GM23248 (cell line): ENCODE results near the gene CYFIP1. TPM values are rescaled to one million over a fixed set of nuclear protein-coding genes. Genes with fewer than 3 reads are reported as not detected.

Experiments used
- DNase-seq: peaks from one replicate; pipeline ENCODE4 v3.0.0-alpha.2; 2015
- H2AFZ ChIP-seq: fragments of 200-600 bp; sonication (generic); 2 replicates; pipeline ENCODE4 v1.6.1; 2016; ENCODE audit warnings: antibody characterized with exemption
- H3F3A ChIP-seq: fragments of 200-600 bp; sonication (generic); 2 replicates; pipeline ENCODE4 v1.6.1; 2016; ENCODE audit warnings: mild to moderate bottlenecking, antibody characterized with exemption, mixed run types; ENCODE audit not compliant: insufficient read depth
- H3K27ac ChIP-seq: fragments of 200-600 bp; sonication (generic); 2 replicates; pipeline ENCODE4 v1.5.1; 2016; ENCODE audit warnings: mild to moderate bottlenecking
- H3K27me3 ChIP-seq: fragments of 200-600 bp; sonication (generic); replicated peaks from 2 replicates; pipeline ENCODE4 v1.6.1; 2016; ENCODE audit warnings: mild to moderate bottlenecking; ENCODE audit not compliant: insufficient read depth
- H3K36me3 ChIP-seq: fragments of 200-600 bp; sonication (generic); 2 replicates; pipeline ENCODE4 v1.6.1; 2016; ENCODE audit warnings: low read depth, mild to moderate bottlenecking
- H3K4me1 ChIP-seq: fragments of 200-600 bp; sonication (generic); 2 replicates; pipeline ENCODE4 v1.6.1; 2016; ENCODE audit warnings: mild to moderate bottlenecking; ENCODE audit not compliant: insufficient read depth
- H3K4me2 ChIP-seq: fragments of 200-600 bp; sonication (generic); one replicate; pipeline ENCODE4 v1.6.1; 2016; ENCODE audit warnings: mild to moderate bottlenecking; ENCODE audit not compliant: unreplicated experiment
- H3K4me3 ChIP-seq: fragments of 200-600 bp; sonication (generic); 2 replicates; pipeline ENCODE4 v1.5.1; 2016; ENCODE audit warnings: mild to moderate bottlenecking
- H3K79me2 ChIP-seq: fragments of 200-600 bp; sonication (generic); 2 replicates; pipeline ENCODE4 v1.6.1; 2016; ENCODE audit warnings: mild to moderate bottlenecking; ENCODE audit not compliant: insufficient read depth
- H3K9ac ChIP-seq: fragments of 200-600 bp; sonication (generic); 2 replicates; pipeline ENCODE4 v1.6.1; 2016; ENCODE audit warnings: mild to moderate bottlenecking
- H3K9me2 ChIP-seq: fragments of 200-600 bp; sonication (generic); 2 replicates; pipeline ENCODE4 v1.6.1; 2016; ENCODE audit warnings: mixed run types, mild to moderate bottlenecking, moderate library complexity; ENCODE audit not compliant: insufficient read depth
- H3K9me3 ChIP-seq: fragments of 200-600 bp; sonication (generic); one replicate; pipeline ENCODE4 v1.6.1; 2017; ENCODE audit warnings: low read depth
- H4K20me1 ChIP-seq: fragments of 200-600 bp; sonication (generic); 2 replicates; pipeline ENCODE4 v1.6.0; 2016; ENCODE audit not compliant: insufficient read depth
- EZH2 ChIP-seq: fragments of 200-600 bp; sonication (generic); IDR thresholded peaks from 2 replicates; pipeline ENCODE4 v1.6.1; 2018; ENCODE audit warnings: antibody characterized with exemption, mild to moderate bottlenecking; ENCODE audit not compliant: insufficient read depth, poor library complexity, severe bottlenecking
- EZH2phosphoT487 ChIP-seq: fragments of 200-600 bp; sonication (generic); IDR thresholded peaks from 2 replicates; pipeline ENCODE4 v1.6.1; 2018; ENCODE audit warnings: antibody characterized with exemption, moderate library complexity, mild to moderate bottlenecking, low read depth; ENCODE audit not compliant: insufficient read depth
- WGBS, 2 experiments: methylation state at CpG; one replicate each; pipeline ENCODE4 v1.1.6; 2015 to 2017; ENCODE audit warnings: low lambda C conversion rate in 2 of 2, low coverage in 1 of 2; ENCODE audit errors: missing lambda C conversion rate in 2 of 2; 5-methylcytosine and 5-hydroxymethylcytosine counted together
- in situ Hi-C: fragments of 300-500 bp; cut with MboI; formaldehyde crosslinking; loops from 2 replicates; pipeline ENCODE4 v1.15.0; 2020
- polyA plus RNA-seq: library from polyadenylated mRNA; unstranded; fragments of >200 nt; fragmentation: Nextera tagmentation; extraction: Ambion mirVana; gene quantifications from 2 replicates; pipeline ENCODE4 v1.2.1, GENCODE V29; 2016
- total RNA-seq: library from RNA; depleted of rRNA; stranded (reverse); fragments of >200 nt; shearing (Covaris generic); gene quantifications from 2 replicates; pipeline ENCODE4 v1.2.3, GENCODE V29; 2014

Gene CYFIP1
- total and polyA plus RNA-seq, 2 experiments from 2014 or later: 80.5 to 129 TPM

DNA sequence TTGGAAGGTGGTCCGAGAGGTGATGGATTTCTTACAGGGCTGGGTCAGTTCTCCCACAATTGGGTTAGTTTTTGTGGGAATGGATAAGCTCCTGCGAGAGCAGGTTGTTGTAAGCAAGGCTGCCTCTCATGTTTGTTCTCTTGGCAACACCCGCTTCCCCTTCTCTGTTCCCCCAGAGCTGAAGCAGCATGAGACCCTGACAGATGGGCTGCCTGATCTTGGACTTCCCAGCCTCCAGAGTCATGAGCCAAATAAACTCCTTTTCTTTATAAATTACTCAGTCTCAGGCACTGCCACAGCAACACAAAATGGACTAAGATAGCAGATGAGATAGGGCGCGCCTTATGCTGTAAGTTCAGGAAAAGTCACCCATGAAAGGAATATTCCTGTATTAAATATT, 103.1 kb downstream of the CYFIP1 start:
- TF ChIP-seq EZH2phosphoT487: no peak
- TF ChIP-seq EZH2: no peak
- Histone ChIP-seq H3K4me1 (peaks cover 10% of the 10 kb centered on the region; the same call in 1 of the 2 replicates), H4K20me1 (no peaks in the 10 kb centered on the region), H2AFZ (no peak overlapping the region), H3K4me3 (no peak overlapping the region), H3K36me3 (peaks cover 19% of the 10 kb centered on the region), H3K4me2 (no peak overlapping the region), H3K9ac (no peak overlapping the region), H3K9me3 (no peaks in the 10 kb centered on the region), H3K9me2 (no peaks in the 10 kb centered on the region), H3K79me2 (0 out of 2 replicates have a peak, but pooled peaks cover 3% of the 10 kb centered on the region), H3K27me3 (no peaks in the 10 kb centered on the region), H3K27ac (no peak overlapping the region), H3F3A (peaks cover 14% of the 10 kb centered on the region)
- 98% methylated on average over 5 of the region's 5 CpGs for WGBS, 2 experiments
- no peak for DNase-seq
- in situ Hi-C loops: no loop called here

DNA sequence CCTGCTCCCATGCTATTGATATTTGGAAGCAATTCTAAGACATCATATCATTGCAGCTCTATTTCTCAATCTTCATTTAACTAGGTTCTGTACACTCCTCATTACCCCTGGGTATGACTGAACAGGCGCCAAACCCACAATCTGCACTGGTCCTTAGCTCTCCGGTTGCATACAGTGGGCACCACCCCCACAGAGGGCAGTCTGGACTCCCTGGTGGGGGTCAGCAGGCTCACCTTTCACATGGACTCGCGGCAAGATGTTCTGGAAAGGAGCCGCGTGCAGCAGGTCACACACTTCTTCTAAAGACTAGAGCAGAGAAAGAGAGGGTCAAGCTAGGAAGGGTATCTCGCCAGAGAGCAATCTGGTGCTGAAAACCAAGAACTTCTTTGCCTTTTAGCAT, 105.2 kb downstream of the CYFIP1 start:
- no peaks in the 10 kb centered on the region for H3K9me2 ChIP-seq
- H3K36me3 ChIP-seq: peaks cover 33% of the 10 kb centered on the region
- no peaks in the 10 kb centered on the region for H3K9me3 ChIP-seq
- no peak overlapping the region for H3K9ac ChIP-seq
- H2AFZ ChIP-seq: no peak overlapping the region
- peaks cover 10% of the 10 kb centered on the region; the same call in 1 of the 2 replicates for H3K4me1 ChIP-seq
- in situ Hi-C loops: no loop called here
- peaks cover 16% of the 10 kb centered on the region for H3F3A ChIP-seq
- no peak overlapping the region for H3K4me2 ChIP-seq
- TF ChIP-seq EZH2 (no peak), EZH2phosphoT487 (no peak)
- 97 to 99% methylated on average over 7 of the region's 7 CpGs for WGBS, 2 experiments
- no peaks in the 10 kb centered on the region for H3K27me3 ChIP-seq
- DNase-seq: no peak
- H3K4me3 ChIP-seq: no peak overlapping the region
- no peaks in the 10 kb centered on the region for H4K20me1 ChIP-seq
- 0 out of 2 replicates have a peak, but pooled peaks cover 3% of the 10 kb centered on the region for H3K79me2 ChIP-seq
- H3K27ac ChIP-seq: no peak overlapping the region

DNA sequence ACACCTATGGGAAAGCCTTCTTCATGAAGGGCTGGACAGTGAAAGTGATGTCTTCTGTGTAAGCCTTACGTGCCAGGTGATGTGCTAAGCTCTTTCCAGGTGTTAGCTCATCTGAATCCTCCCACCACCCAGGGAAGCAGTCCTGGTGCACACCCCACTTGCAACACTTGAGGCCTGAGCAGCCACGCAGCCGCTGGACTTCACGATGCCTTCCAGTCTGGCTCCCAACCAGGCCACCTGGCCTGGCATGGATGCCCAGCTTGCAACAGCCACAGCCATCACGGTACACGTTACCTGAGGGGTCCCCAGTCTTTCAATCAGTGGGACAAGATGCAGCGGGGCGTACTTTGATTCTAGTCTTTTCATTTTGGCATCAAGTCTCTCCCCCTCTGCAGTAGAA, 105.9 kb downstream of the CYFIP1 start:
- no peaks in the 10 kb centered on the region for H3K9me3 ChIP-seq
- no peaks in the 10 kb centered on the region for H3K9me2 ChIP-seq
- no peak overlapping the region for H3K9ac ChIP-seq
- 93 to 95% methylated on average over 8 of the region's 8 CpGs for WGBS, 2 experiments
- H3K4me2 ChIP-seq: no peak overlapping the region
- H3K27ac ChIP-seq: no peak overlapping the region
- no peaks in the 10 kb centered on the region for H4K20me1 ChIP-seq
- DNase-seq: no peak
- H3K27me3 ChIP-seq: no peaks in the 10 kb centered on the region
- peaks cover 40% of the 10 kb centered on the region for H3K36me3 ChIP-seq
- peaks cover 10% of the 10 kb centered on the region; the same call in 1 of the 2 replicates for H3K4me1 ChIP-seq
- H3K4me3 ChIP-seq: no peak overlapping the region
- no peak overlapping the region for H2AFZ ChIP-seq
- H3K79me2 ChIP-seq: 0 out of 2 replicates have a peak, but pooled peaks cover 3% of the 10 kb centered on the region
- H3F3A ChIP-seq: peaks cover 16% of the 10 kb centered on the region
- in situ Hi-C loops: no loop called here
- no peak for TF ChIP-seq EZH2
- TF ChIP-seq EZH2phosphoT487: no peak

DNA sequence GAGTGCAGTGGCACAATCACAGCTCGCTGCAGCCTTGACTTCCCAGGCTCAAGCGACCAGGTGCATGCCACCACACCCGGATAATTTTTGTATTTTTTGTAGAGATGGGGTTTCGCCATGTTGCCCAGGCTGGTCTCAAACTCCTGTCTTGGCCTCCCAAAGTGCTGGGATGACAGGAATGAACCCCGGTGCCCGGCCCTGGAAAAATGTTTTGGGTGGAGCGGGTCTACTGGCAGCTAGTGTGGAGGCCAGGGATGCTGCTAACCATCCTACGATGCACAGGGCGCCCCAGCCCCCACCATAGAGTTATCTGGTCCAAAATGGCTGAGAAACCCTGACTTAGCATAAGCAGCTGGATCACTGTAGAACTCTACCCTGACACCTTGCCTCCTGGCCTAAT, 106.3 kb downstream of the CYFIP1 start:
- Histone ChIP-seq H3F3A (peaks cover 16% of the 10 kb centered on the region), H3K4me2 (no peak overlapping the region), H3K27ac (no peak overlapping the region), H3K4me3 (no peak overlapping the region), H3K79me2 (0 out of 2 replicates have a peak, but pooled peaks cover 3% of the 10 kb centered on the region), H4K20me1 (no peaks in the 10 kb centered on the region), H3K9me3 (no peaks in the 10 kb centered on the region), H2AFZ (no peak overlapping the region), H3K9ac (no peak overlapping the region), H3K4me1 (peaks cover 10% of the 10 kb centered on the region; the same call in 1 of the 2 replicates), H3K36me3 (peaks cover 42% of the 10 kb centered on the region), H3K27me3 (no peaks in the 10 kb centered on the region), H3K9me2 (no peaks in the 10 kb centered on the region)
- TF ChIP-seq EZH2phosphoT487 (no peak), EZH2 (no peak)
- DNase-seq: no peak
- in situ Hi-C loops: no loop called here
- WGBS, 2 experiments: 93 to 97% methylated on average over 9 of the region's 9 CpGs
